ENCODE measurements around the gene STX10. TPM values are rescaled to one million over a fixed set of nuclear protein-coding genes. Genes with fewer than 3 reads are reported as not detected.

STX10 gene
- total RNA-seq, 1 experiment from 2014 or later, result 43.6 TPM

GRCh38 chr19:13120817-13121216 is 29.4 kb downstream of the STX10 start:
- H3K36me3 ChIP-seq (ENCODE audit: control insufficient read depth, insufficient read depth, low read length), result peaks cover 4% of the 10 kb centered on the region
- POLR2A ChIA-PET, result no interaction called here
- intact Hi-C loops (cut with micrococcal nuclease; ENCODE audit: unreplicated experiment), result no loop called here
- in situ Hi-C loops (cut with HindIII; ENCODE audit: low pct_unique_long_range_greater_than_20kb, low sequenced_read_pairs), result no loop called here
- CTCF ChIA-PET, result no interaction called here
- no peaks in the 10 kb centered on the region for H3K9me3 ChIP-seq (ENCODE audit: control insufficient read depth, insufficient read depth, low read depth, low read length)
- no peaks in the 10 kb centered on the region for H3K27me3 ChIP-seq (ENCODE audit: control insufficient read depth, insufficient read depth, low read length)
- no peak overlapping the region for H3K27ac ChIP-seq (ENCODE audit: low read length)
- ATAC-seq (no peak), DNase-seq (ENCODE audit: low read depth, low spot score) (no peak)
- peaks cover 18% of the 10 kb centered on the region for H3K4me1 ChIP-seq (ENCODE audit: control insufficient read depth, insufficient read depth, low read length)
- TF ChIP-seq SIN3A (IDR thresholded peaks at IDR 0.05; ENCODE audit: borderline replicate concordance, insufficient read depth, low read depth, low read length) (no peak), CTCF (IDR thresholded peaks at IDR 0.05) (no peak)
- H3K4me3 ChIP-seq (ENCODE audit: low read depth in 2 of 2, low read length in 2 of 2), result no peak overlapping the region
- no TSS peak for BruUV-seq (replicated peaks)

GRCh38 chr19:13120031-13120430 is 30.1 kb downstream of the STX10 start:
- Histone ChIP-seq H3K27ac (ENCODE audit: low read length) (peak overlapping the region; percentile 79), H3K4me1 (ENCODE audit: control insufficient read depth, insufficient read depth, low read length) (peaks cover 22% of the 10 kb centered on the region), H3K27me3 (ENCODE audit: control insufficient read depth, insufficient read depth, low read length) (no peaks in the 10 kb centered on the region), H3K36me3 (ENCODE audit: control insufficient read depth, insufficient read depth, low read length) (peaks cover 5% of the 10 kb centered on the region), H3K9me3 (ENCODE audit: control insufficient read depth, insufficient read depth, low read depth, low read length) (no peaks in the 10 kb centered on the region), H3K4me3 (ENCODE audit: low read depth in 2 of 2, low read length in 2 of 2) (no peak overlapping the region)
- intact Hi-C loops (cut with micrococcal nuclease; ENCODE audit: unreplicated experiment) (no loop called here), in situ Hi-C loops (cut with HindIII; ENCODE audit: low pct_unique_long_range_greater_than_20kb, low sequenced_read_pairs) (no loop called here)
- no peak for ATAC-seq
- ChIA-PET CTCF (no interaction called here), POLR2A (no interaction called here)
- DNase-seq (ENCODE audit: low read depth, low spot score), result no peak
- TF ChIP-seq SIN3A (IDR thresholded peaks at IDR 0.05; ENCODE audit: borderline replicate concordance, insufficient read depth, low read depth, low read length), result no peak
- no peak for TF ChIP-seq POLR2AphosphoS5 (IDR thresholded peaks at IDR 0.05; ENCODE audit: low read depth, low read length)
- no peak for TF ChIP-seq TCF7L2 (IDR thresholded peaks at IDR 0.05; ENCODE audit: low read depth, low read length)
- TF ChIP-seq REST (IDR thresholded peaks at IDR 0.05; ENCODE audit: insufficient read depth in 1 of 2, low read depth in 2 of 2, low read length in 1 of 2), result no peak
- no peak for TF ChIP-seq CTCF (IDR thresholded peaks at IDR 0.05)
- BruUV-seq (replicated peaks), result no TSS peak

Measured in Panc1 (cell line).